HG03196 (cell line): ENCODE results near the gene CLEC16A.
A peak's percentile ranks its signal among the peaks of the same experiment; 100 is the strongest.
"Not testable (repeated sequence)": the region's sequence is repeated elsewhere in the genome, so short reads cannot be mapped to it uniquely, and the experiment has no call there.

Experiments used
- ATAC-seq: cut with Tn5 transposase; IDR thresholded peaks from one replicate; pipeline ENCODE4 v1.9.1; 2021; ENCODE audit not compliant: unreplicated experiment

CLEC16A gene

GRCh38 chr16:11094075-11094856 lies 149.9 kb downstream of the CLEC16A start:
- ATAC-seq = peak; percentile 57

- no peak for ATAC-seq
Measured at GRCh38 chr16:11094857-11095565, 150.6 kb downstream of the CLEC16A start.

GRCh38 chr16:11095935-11096334 lies 151.6 kb downstream of the CLEC16A start:
- no peak for ATAC-seq

- ATAC-seq = no peak
Measured at GRCh38 chr16:11097094-11097786, 152.9 kb downstream of the CLEC16A start.

- no peak for ATAC-seq
Measured at GRCh38 chr16:11097787-11098167, 153.4 kb downstream of the CLEC16A start.

GRCh38 chr16:11098601-11099390 lies 154.4 kb downstream of the CLEC16A start:
- no peak for ATAC-seq

- no peak for ATAC-seq
Measured at GRCh38 chr16:11099672-11100205, 155.4 kb downstream of the CLEC16A start.

GRCh38 chr16:11100239-11100750 lies 155.9 kb downstream of the CLEC16A start:
- no peak for ATAC-seq

GRCh38 chr16:11101283-11101682 lies 156.9 kb downstream of the CLEC16A start:
- no peak for ATAC-seq

- ATAC-seq = no peak
Measured at GRCh38 chr16:11101695-11102522, 157.5 kb downstream of the CLEC16A start.

GRCh38 chr16:11102523-11102898 lies 158.1 kb downstream of the CLEC16A start:
- no peak for ATAC-seq

- ATAC-seq = not testable (repeated sequence)
Measured at GRCh38 chr16:11103301-11103700, 158.9 kb downstream of the CLEC16A start.

GRCh38 chr16:11104168-11105037 lies 160.0 kb downstream of the CLEC16A start:
- ATAC-seq = peak; percentile 18

- peak; percentile 59 for ATAC-seq
Measured at GRCh38 chr16:11105038-11105903, 160.9 kb downstream of the CLEC16A start.

GRCh38 chr16:11106726-11107125 lies 162.4 kb downstream of the CLEC16A start:
- no peak for ATAC-seq

GRCh38 chr16:11107780-11108465 lies 163.6 kb downstream of the CLEC16A start:
- ATAC-seq = no peak

- ATAC-seq = no peak
Measured at GRCh38 chr16:11108466-11108805, 164.1 kb downstream of the CLEC16A start.
